ACHN (cell line): ENCODE data around the gene HAPSTR1.
A peak's percentile ranks its signal among the peaks of the same experiment; 100 is the strongest.

Experiments
- DNase-seq: peaks from one replicate; pipeline ENCODE4 v3.0.0-alpha.2; 2015
- in situ Hi-C: cut with HindIII; loops from 2 replicates; pipeline ENCODE4 v1.10.0; 2017; ENCODE audit warnings: low sequenced_read_pairs, low pct_ligation_motif_present, low pct_unique_long_range_greater_than_20kb

The HAPSTR1 gene

GRCh38 chr16:9092282-9092977 lies 986 bp downstream of the HAPSTR1 start:
- peak; percentile 37 for DNase-seq

GRCh38 chr16:9092978-9093344 lies 1.5 kb downstream of the HAPSTR1 start:
- DNase-seq = no peak
- in situ Hi-C loops = no loop called here

More at GRCh38 chr16:9092282-9092977, 986 bp downstream of the HAPSTR1 start:
- in situ Hi-C loops = no loop called here

- no peak for DNase-seq
- in situ Hi-C loops = no loop called here
Observed at GRCh38 chr16:9094011-9094846, 2.8 kb downstream of the HAPSTR1 start.

- in situ Hi-C loops = no loop called here
Observed at GRCh38 chr16:9095171-9095570, 3.7 kb downstream of the HAPSTR1 start.

GRCh38 chr16:9095656-9096397 lies 4.4 kb downstream of the HAPSTR1 start:
- no peak for DNase-seq
- in situ Hi-C loops = no loop called here

More at GRCh38 chr16:9095171-9095570, 3.7 kb downstream of the HAPSTR1 start:
- DNase-seq = no peak

GRCh38 chr16:9096416-9096952 lies 5.0 kb downstream of the HAPSTR1 start:
- in situ Hi-C loops = no loop called here
- no peak for DNase-seq

GRCh38 chr16:9097266-9098219 lies 6.1 kb downstream of the HAPSTR1 start:
- in situ Hi-C loops = no loop called here

GRCh38 chr16:9098377-9099090 lies 7.1 kb downstream of the HAPSTR1 start:
- DNase-seq = no peak
- in situ Hi-C loops = no loop called here

More at GRCh38 chr16:9097266-9098219, 6.1 kb downstream of the HAPSTR1 start:
- no peak for DNase-seq

- in situ Hi-C loops = no loop called here
- DNase-seq = no peak
Observed at GRCh38 chr16:9099131-9099625, 7.7 kb downstream of the HAPSTR1 start.

GRCh38 chr16:9102379-9102778 lies 10.9 kb downstream of the HAPSTR1 start:
- in situ Hi-C loops = no loop called here
- peak; percentile 58 for DNase-seq

- DNase-seq = no peak
- in situ Hi-C loops = no loop called here
Observed at GRCh38 chr16:9102943-9103342, 11.5 kb downstream of the HAPSTR1 start.

- in situ Hi-C loops = no loop called here
Observed at GRCh38 chr16:9103546-9103945, 12.1 kb downstream of the HAPSTR1 start.

GRCh38 chr16:9105189-9105588 lies 13.7 kb downstream of the HAPSTR1 start:
- DNase-seq = no peak
- in situ Hi-C loops = no loop called here

More at GRCh38 chr16:9103546-9103945, 12.1 kb downstream of the HAPSTR1 start:
- DNase-seq = no peak

GRCh38 chr16:9107025-9107970 lies 15.9 kb downstream of the HAPSTR1 start:
- in situ Hi-C loops = no loop called here
- DNase-seq = no peak

GRCh38 chr16:9109255-9109654 lies 17.8 kb downstream of the HAPSTR1 start:
- in situ Hi-C loops = no loop called here

GRCh38 chr16:9112166-9112843 lies 20.9 kb downstream of the HAPSTR1 start:
- in situ Hi-C loops = no loop called here
- DNase-seq = peak; percentile 40

More at GRCh38 chr16:9109255-9109654, 17.8 kb downstream of the HAPSTR1 start:
- no peak for DNase-seq
